HG03139 (cell line): ENCODE data around the gene RSAD2.
"Not testable (repeated sequence)": the region's sequence is repeated elsewhere in the genome, so short reads cannot be mapped to it uniquely, and the experiment has no call there.

ENCODE experiments used
- ATAC-seq: cut with Tn5 transposase; IDR thresholded peaks from one replicate; pipeline ENCODE4 v1.9.1; 2021; ENCODE audit not compliant: unreplicated experiment

The RSAD2 gene

DNA sequence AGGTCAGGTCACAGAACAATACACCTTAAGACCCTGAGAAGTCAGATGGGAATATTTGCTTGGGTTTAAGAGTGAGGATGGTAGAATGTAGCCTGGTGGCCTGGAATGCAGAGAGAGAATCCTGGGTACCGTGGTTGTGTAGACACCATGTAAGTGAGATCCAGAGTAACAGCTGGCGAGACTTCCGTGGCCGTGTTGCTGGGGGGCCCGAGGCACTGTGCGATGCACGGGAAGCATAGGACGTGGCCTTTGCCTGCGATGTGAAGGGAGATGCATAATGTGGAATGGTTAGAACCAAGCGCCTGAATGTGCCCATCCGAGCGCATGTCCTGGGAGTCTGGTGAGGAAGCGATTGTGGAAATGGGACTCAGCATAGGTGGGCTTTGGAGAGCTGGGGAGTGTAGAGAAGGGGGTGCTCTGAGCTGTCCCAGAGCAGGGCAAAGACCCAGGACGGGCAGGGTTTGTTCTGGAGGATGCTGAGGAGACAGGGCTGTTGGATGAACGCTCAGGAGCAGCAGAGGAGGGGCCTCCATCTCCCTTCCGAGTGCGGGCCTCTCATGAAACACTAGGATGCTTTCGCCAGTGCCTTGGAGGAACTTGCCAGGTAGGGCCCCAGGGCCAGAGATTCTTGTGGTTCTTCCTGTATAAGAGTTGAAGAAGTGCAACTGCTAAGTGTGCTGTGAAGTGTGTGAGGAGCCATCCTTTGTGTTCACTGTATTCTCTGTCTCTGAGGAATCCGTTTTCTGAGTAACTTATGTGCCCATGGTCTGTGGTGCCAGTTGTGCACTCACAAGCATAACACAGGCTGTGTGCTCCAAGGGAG is 46.7 kb downstream of the RSAD2 start:
- no peak for ATAC-seq

DNA sequence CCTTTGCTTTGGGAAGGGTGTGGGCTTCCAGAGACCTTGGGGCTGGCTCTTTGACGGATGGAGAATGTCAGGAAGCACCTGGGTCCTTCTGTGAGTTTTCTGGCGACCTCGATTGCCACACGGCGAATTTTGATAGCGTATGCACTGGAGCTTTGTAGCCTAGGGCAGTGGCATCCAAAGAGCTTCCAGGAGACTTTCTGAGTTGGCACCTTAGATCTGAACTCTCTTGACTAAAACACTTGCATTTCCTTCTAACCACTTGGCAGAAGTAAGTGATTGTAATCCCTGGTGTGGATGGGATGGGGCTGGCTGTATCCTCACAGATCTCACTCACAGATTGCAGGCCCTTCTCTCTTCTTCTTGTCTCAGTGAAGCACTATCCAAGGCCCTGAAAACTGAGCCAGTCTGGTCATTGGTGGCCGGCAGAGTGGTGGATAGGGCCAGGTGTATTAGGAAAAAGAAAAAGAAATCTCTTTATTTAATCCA is 47.4 kb downstream of the RSAD2 start:
- no peak for ATAC-seq

DNA sequence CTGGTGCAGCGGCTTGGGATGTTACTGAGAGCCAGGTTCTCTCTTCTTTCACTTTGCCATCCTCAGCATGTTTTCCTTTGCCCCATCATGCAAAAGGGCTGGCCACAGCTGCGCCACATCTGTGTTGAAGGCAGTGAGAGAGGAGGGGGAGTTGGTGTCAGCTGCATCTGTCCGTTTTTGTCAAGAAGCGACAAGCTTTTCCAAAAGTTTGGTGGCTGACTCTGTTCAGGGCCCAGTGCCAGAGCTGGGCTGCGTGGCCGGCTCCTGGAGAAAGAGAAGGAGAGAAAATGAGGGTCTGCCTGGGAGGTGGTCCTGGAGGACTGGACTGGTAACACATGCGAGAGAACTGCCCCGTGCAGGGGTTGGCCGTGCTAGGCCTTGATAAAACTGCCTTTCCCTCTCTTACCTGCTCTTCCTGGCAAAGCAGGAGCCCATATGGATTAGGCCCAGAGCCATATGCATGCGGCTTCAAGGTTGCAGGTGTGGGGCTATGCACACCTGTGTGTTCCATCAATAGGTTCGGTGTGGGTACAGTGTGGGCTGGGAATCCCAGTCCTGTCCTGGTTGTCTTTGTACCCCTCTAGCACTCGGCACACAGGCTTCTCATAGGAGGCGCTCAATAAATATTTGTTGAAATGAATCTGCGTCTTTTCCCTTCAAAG is 48.6 kb downstream of the RSAD2 start:
- no peak for ATAC-seq

- no peak for ATAC-seq
Observed at GRCh38 chr2:6927186-6927585, 49.6 kb downstream of the RSAD2 start.

- no peak for ATAC-seq
Observed at GRCh38 chr2:6927753-6928152, 50.2 kb downstream of the RSAD2 start.

GRCh38 chr2:6928452-6928851 is 50.9 kb downstream of the RSAD2 start:
- no peak for ATAC-seq

GRCh38 chr2:6929196-6929819 is 51.7 kb downstream of the RSAD2 start:
- ATAC-seq, result no peak

DNA sequence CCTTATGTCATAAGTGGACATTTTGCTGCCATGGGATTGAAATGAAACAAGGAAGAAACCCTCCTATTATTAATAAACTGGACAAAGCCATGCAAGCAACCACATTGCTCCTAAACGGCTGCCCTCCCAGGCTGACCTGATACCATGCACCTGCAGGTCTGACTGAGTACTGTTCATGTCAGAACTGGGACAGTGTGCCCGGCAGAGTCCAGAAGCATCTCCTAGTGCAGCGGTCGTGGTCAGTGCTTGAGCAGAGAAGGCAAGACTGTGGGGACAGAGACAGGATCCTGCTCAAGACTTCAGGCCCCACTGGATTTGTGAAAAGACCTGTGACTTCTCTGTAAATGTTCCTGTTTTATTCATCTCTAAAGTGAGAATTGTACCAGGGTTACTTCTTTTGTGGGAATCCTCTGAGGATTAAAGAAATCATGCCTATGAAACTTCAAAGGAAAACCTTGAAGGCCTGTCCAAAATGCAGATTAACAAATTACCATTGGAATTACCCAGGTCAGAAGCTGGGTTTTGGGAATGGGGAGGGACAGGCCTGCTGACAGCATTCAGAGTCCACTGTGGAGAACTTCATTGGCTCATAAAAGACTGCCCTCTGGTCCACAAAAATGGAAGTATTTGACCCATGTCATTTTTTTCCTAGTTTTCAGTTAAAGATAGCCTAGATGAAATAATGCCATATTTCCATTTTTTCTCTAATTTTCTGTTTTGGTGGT is 53.5 kb downstream of the RSAD2 start:
- ATAC-seq, result no peak

- no peak for ATAC-seq
Observed at GRCh38 chr2:6931753-6932152, 54.2 kb downstream of the RSAD2 start.

- ATAC-seq, result no peak
Observed at GRCh38 chr2:6932206-6932605, 54.6 kb downstream of the RSAD2 start.

GRCh38 chr2:6932828-6933227 is 55.3 kb downstream of the RSAD2 start:
- no peak for ATAC-seq

- no peak for ATAC-seq
Observed at GRCh38 chr2:6933911-6934310, 56.3 kb downstream of the RSAD2 start.

DNA sequence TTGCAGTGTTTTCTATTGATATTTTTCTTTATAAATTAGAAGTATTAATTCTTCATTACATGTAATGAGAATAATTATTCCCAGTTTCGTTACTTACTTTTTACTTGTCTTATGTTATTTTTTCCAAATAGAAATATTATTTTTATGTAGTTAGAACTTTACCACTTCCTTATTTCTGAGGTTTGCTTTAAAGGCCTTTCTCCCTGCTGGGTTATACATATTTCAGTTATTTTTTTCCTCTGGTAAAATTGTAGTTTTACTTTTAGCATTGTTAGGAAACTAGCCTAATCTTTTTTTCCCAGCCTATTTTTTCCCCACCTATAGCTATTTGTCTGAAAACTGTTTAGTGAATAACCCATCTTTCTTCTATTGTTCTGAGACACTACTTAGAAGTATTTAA is 56.8 kb downstream of the RSAD2 start:
- no peak for ATAC-seq

GRCh38 chr2:6934758-6935651 is 57.4 kb downstream of the RSAD2 start:
- no peak for ATAC-seq

DNA sequence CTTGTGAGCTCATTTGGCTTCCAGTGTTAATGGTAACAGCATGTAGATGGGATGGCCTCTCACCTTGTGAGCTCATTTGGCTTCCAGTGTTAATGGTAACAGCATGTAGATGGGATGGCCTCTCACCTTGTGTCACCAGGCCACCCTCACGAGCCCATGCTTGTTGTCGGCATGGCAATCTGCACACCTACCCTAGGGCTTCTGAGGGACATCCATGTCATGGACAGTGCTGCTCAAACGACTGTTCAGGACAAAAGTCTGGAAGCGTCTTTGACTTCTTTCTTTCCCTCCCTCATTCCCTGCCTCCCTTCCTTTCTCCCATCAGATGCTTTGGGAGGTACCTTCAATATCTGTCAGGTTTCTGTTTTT is 58.1 kb downstream of the RSAD2 start:
- not testable (repeated sequence) for ATAC-seq

GRCh38 chr2:6937157-6937556 is 59.6 kb downstream of the RSAD2 start:
- ATAC-seq, result no peak

GRCh38 chr2:6937582-6937981 is 60.0 kb downstream of the RSAD2 start:
- ATAC-seq, result no peak

- no peak for ATAC-seq
Observed at GRCh38 chr2:6939071-6939470, 61.5 kb downstream of the RSAD2 start.

DNA sequence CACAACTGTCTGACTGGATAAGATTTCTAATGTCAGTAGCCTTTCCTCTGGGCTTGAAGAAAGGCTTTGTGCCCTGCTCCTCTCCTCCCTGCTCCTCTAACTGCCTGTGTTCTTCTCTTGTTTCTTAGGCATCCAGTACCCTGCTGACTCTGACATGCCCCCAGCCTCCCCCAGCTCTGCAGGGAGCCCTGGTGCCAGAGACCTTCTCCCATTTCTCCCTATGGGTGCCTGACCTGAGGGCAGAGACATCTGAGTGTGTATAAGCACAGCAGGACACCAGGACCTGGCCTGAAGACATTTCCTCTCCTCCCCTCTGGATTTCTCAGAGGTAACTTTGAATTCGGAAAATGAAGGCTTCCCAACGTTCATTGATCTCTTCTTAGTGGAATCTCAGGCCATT is 63.2 kb downstream of the RSAD2 start:
- ATAC-seq, result no peak

DNA sequence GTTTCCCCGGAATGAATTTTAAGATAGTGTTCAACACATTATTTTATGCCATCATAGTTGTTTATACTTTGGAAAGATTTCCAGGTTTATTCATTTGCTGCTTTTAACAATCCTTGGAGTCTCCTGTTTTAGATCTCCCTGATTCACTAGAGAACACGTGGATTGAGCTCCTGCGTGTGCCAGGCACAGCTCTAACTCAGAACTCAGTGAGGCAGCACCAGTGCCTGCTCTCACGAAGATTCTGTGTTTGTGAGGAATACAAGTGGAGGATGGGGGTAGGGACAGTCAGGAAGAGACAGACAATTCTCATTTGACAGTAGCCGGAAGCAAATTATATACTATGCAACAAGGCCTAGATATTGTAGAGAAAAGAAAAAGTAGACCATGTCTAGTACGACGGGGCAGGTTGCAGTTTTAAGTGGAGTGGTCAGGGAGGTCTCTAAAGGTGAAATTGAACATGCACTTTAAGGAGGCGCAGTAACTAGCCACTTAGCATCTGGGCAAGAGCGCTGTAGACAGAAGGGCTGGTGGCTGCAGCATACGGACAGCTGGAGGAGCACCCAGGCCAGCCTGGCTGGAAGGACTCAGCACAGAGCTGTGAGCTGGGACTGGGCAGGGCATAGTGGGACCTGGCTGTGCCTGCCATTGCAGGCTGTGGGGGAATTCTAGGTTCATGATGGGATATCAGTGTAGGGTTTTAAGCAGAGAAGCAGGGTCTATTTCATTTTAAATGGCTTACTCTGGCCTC is 63.9 kb downstream of the RSAD2 start:
- ATAC-seq, result no peak
